NCI-H187 treated with DMSO at 0.1 percent for 48 hours (cell line): Measurements from ENCODE around the gene PCCA.

Source experiments
- DNase-seq: peaks from one replicate; lab custom pipeline; 2025; lab: John Stamatoyannopoulos, UW

PCCA gene

GRCh38 chr13:100423375-100423774 is 334.5 kb downstream of the PCCA start:
- DNase-seq = no peak

- DNase-seq = no peak
These were observed 340.1 kb downstream of the PCCA start for GRCh38 chr13:100428986-100429385.

- DNase-seq = no peak
These were observed 343.7 kb downstream of the PCCA start for GRCh38 chr13:100432611-100433010.

- DNase-seq = no peak
These were observed 344.6 kb downstream of the PCCA start for GRCh38 chr13:100433475-100433874.

GRCh38 chr13:100434010-100434763 is 345.3 kb downstream of the PCCA start:
- DNase-seq = no peak

- no peak for DNase-seq
These were observed 347.2 kb downstream of the PCCA start for GRCh38 chr13:100436099-100436498.

GRCh38 chr13:100438059-100438788 is 349.3 kb downstream of the PCCA start:
- DNase-seq = no peak

- DNase-seq = no peak
These were observed 350.5 kb downstream of the PCCA start for GRCh38 chr13:100439247-100439970.

GRCh38 chr13:100440751-100441425 is 352.0 kb downstream of the PCCA start:
- no peak for DNase-seq

- DNase-seq = no peak
These were observed 353.4 kb downstream of the PCCA start for GRCh38 chr13:100442095-100442832.

- no peak for DNase-seq
These were observed 354.5 kb downstream of the PCCA start for GRCh38 chr13:100443278-100443997.

- DNase-seq = no peak
These were observed 355.1 kb downstream of the PCCA start for GRCh38 chr13:100443998-100444328.

GRCh38 chr13:100447831-100448230 is 358.9 kb downstream of the PCCA start:
- no peak for DNase-seq

GRCh38 chr13:100451923-100452322 is 363.0 kb downstream of the PCCA start:
- DNase-seq = no peak

GRCh38 chr13:100454876-100455275 is 366.0 kb downstream of the PCCA start:
- no peak for DNase-seq

- no peak for DNase-seq
These were observed 369.8 kb downstream of the PCCA start for GRCh38 chr13:100458673-100459072.

GRCh38 chr13:100459747-100460146 is 370.9 kb downstream of the PCCA start:
- DNase-seq = no peak

- no peak for DNase-seq
These were observed 371.4 kb downstream of the PCCA start for GRCh38 chr13:100460266-100460665.

- no peak for DNase-seq
These were observed 371.9 kb downstream of the PCCA start for GRCh38 chr13:100460791-100461190.

GRCh38 chr13:100461309-100462030 is 372.6 kb downstream of the PCCA start:
- no peak for DNase-seq
